Hematopoietic multipotent progenitor cell treated with erythropoietin and hydrocortisone succinate and interleukin-3 and kit ligand, for 15 days (in vitro differentiated cells): Measurements from ENCODE around the gene FTCD.
"Not testable (repeated sequence)": the region's sequence is repeated elsewhere in the genome, so short reads cannot be mapped to it uniquely, and the experiment has no call there.

Experiments used
- DNase-seq: peaks from one replicate; pipeline ENCODE4 v3.0.0-alpha.2; 2015; ENCODE audit warnings: low spot score

FTCD gene

DNA sequence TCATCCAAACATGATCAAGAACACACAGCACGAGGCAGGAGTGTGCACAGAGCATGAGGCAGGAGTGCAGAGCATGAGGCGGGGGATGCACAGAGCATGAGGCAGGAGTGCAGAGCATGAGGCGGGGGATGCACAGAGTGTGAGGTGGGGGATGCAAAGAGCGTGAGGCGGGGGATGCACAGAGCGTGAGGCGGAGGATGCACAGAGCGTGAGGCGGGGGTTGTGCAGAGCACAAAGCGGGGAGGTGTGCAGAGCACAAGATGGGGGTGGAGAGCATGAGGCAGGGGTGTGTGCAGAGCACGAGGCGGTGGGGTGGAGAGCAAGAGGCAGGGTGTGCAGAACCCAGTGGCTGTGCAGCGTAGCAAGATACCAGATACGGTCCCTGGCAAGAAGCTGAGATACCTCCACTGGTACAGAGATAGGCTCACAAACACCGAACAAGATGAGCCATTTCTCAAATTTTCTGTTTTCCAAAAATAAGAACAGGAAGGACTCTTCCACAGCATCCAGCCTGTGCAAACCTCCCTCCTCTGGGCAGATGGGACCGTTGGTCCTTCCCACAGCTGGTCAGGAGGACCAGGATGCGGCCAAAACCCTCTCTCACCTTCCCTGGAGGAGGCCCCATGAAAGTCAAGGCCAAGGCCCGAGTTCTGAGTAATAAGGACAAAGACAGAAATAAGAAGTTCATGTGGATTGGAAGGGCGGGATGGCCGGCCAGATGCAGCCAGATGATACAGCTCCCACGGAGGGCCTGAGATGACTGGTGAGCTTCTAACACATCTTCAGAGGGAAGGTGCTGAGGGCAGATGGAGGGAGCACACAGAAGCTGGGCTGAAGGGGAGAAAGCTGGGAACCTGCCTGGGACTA lies 16.9 kb upstream of the FTCD start:
- no peak for DNase-seq

DNA sequence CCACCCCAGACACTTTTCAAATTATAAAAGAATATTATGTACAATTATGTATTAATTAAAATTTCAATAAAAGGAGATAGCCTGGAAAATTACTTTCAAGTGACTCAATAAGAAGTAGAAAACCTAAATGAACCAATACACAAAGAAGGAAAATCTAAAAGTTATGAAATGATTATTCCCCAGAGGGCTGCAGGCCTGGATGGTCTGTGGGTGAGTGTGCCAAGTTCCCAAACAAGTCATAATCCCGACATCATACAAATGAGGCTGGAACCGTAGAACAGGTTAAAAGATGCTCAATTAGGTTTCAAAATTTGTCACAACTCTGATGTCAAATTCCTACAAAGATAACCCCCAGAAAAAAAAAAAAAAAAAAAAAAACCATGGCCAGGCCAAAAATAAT lies 16.2 kb upstream of the FTCD start:
- no peak for DNase-seq

GRCh38 chr21:46170436-46171193 lies 15.2 kb upstream of the FTCD start:
- not testable (repeated sequence) for DNase-seq

GRCh38 chr21:46168659-46169386 lies 13.4 kb upstream of the FTCD start:
- no peak for DNase-seq

- no peak for DNase-seq
Observed at GRCh38 chr21:46168238-46168637, 12.9 kb upstream of the FTCD start.

- DNase-seq, result no peak
Observed at GRCh38 chr21:46165098-46165497, 9.7 kb upstream of the FTCD start.

DNA sequence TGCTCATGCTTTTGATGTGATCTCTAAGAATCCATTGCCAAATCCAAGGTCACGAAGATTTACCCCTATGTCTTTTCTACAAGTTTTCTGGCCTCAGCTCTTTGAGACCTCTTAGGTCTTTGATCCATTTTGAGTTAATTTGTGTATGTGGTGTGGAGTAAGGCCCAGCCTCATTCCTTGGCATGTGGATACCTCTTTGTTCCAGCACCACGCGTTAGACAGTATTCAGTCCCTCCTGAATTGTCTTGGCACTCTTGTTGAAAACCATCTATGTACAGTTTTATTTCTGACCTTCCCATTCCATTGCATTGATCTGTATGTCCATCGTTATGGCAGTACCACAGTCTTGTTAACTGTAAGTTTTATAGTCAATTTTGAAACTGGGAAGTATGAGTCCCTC lies 8.0 kb upstream of the FTCD start:
- no peak for DNase-seq

DNA sequence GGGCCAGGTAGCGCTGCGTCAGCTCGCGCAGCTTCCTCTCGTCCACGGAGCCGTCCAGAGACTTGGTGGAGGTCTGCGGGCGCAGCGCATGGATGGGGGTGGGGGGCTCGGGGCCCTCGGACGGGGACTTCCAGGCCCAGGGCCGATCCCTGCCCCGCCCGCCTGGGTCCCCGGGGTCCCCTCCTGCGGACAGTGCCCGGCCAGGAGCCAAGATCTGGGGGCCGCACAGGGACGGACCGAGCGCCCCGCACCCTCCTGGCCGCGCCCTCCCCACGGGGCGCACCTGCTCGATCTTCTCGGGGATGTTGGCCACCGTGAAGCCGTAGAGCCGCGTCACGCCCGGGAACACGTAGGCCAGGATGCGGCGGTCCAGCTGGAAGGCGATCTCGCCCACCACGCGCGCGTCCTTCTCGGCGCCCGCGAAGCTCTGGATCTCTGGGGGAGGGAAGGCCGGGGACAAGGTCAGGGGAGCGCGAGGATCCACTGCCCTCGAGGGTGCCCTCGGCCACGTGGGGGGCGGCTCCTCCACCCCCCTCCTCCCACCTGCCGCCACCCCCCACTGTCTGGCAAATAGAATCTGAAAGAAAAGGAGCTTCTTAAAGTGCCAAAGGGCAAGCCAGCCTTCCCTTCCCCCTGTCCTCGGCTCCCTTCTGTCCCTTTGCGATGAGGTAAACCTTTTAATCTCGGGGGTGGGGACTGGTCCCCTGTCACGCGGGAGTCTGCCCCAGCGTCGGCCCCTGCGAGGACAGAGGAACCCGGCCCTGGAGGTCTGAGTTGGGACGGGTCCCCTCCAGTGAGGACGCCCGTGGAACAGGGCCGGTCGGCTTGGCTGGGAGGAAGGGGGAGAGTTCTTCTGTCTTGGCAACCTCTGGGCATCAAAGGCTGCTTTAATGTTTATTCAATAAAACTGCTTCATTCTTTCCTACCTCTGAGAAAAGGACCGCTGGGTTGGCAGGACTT lies 6.5 kb upstream of the FTCD start:
- no peak for DNase-seq

DNA sequence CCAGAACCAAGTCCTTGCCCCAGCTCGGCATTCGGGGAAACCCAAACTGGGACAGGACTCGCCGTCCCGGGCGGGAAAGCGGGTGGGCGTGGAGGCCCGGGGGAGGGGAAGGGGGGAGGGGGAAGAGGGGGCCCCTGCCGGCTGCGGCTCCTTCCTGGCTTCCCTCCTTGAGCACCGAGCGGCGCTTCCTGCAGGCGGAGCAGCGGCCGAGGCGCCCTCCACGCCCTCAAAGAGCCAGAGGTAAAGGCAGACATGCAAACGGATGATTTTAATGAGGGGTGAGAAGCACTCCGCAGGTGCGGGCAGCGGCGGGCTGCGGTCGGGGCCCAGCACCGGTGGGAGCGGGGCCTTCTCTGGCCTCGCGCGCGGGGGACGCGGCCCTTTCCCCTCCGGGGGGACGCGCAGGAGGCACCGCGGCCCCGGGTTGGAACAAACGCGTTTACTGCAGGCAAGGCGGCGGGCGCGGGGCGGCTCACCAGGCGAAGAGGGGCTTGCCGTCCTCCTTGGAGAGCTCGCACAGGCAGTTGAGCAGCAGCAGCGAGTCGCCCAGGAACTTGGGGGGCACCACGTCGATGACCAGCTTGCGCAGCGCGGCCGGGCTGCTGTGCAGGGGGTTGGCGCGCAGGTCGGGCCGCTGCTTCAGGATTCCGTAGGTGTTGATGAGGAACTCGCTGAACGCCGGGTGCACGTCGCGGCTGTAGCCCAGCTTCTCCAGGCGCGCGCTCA lies 5.7 kb upstream of the FTCD start:
- DNase-seq, result no peak

- no peak for DNase-seq
Observed at GRCh38 chr21:46160657-46160906, 5.2 kb upstream of the FTCD start.

DNA sequence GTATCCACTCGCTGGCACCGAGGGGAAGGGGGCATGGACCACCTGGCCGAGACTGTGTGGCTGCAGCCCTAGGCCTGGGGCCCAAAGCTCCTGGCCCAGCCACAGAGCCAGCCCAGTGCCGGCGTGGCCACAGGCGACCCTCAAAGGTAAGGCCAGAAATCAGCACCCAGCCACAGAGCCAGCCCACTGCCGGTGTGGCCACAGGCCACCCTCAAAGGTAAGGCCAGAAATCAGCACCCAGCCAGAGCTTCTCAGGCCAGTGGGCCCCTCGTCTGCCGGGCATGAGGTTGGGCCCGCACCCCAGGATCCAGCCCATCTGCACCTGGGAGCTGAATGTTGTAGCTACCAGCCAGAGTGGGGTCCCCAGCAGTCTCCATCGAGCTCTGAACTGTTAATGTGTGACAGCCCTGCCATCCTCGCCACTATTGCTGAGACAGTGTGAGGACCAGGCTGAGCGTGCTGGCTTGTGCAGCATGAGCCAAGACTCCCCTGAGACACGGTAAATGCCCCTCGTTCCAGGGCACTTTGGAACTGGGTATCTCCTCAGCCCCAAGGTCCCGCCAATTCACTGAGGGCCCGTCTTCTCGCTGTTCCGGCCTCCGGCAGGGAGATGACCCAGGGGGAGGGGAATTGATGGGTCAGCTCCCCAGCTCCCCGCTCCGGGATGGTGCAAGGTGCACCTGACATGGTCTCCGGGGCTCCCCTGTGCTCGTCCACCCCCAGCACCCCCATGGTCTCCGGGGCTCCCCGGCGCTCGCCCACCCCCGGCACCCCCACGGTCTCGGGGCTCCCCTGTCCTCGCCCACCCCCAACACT lies 4.7 kb upstream of the FTCD start:
- no peak for DNase-seq

- DNase-seq, result no peak
Observed at GRCh38 chr21:46159390-46159789, 4.0 kb upstream of the FTCD start.

- DNase-seq, result no peak
Observed at GRCh38 chr21:46158666-46159300, 3.4 kb upstream of the FTCD start.

DNA sequence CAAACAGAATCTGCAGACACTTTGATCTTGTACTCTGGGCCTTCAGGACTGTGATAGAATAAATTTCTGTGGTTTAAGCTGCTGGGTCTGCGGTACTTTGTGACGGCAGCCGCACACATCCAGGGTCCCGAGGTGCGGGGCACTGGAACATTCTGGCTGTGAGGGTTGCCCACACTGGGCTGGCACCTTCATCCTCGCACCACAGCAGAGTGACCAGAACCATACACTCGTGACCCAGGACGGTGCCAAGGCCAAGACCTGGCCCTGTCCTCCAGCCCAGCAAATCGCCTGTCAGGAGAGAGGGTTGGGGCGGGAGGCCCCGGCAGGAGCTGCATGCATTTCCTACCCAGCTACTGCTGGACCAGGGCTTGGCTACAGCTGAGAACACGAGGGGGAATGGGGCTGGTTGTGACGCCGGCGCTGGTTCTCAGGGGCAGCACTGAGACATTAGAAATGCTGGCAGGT lies 2.6 kb upstream of the FTCD start:
- DNase-seq, result no peak

DNA sequence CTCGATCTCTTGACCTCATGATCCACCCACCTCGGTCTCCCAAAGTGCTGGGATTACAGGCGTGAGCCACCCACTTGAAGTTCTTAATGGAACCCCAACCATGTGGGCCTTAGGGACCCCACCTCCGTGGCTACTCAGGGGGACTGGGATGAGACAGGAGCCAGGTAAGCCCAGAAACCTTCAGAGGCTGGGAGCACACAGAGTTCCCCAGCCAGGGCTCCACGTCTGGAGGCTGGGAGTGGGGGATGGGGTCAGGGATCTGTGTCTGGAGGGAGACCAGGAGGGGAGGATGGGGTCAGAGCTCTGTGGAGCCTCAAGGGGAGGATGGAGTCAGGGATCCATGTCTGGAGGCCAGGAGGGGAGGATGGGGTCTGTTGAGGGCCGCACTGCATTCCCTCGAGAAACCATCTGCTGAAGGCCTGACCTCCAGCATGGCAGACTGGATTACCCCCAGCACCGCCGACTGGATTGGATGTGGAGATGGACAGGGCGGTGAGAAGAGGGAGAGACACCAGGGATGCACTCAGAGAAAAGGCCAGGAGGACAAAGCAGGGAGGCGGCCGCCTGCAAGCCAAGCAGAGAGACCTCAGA lies 2.1 kb upstream of the FTCD start:
- DNase-seq, result no peak

GRCh38 chr21:46156678-46157077 lies 1.3 kb upstream of the FTCD start:
- no peak for DNase-seq

DNA sequence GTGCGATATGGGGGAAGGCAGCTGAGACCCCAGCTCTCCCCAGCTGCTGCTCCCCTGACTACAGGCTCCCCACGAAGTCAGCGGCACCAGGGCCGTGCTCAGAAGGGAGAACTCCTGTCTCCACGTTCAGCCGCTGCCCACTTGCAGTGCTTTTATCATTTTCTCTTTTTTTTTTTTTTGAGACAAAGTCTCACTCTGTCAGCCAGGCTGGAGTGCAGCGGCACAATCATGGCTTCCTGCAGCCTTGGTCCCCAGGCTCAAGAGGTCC lies 933 bp upstream of the FTCD start:
- no peak for DNase-seq

DNA sequence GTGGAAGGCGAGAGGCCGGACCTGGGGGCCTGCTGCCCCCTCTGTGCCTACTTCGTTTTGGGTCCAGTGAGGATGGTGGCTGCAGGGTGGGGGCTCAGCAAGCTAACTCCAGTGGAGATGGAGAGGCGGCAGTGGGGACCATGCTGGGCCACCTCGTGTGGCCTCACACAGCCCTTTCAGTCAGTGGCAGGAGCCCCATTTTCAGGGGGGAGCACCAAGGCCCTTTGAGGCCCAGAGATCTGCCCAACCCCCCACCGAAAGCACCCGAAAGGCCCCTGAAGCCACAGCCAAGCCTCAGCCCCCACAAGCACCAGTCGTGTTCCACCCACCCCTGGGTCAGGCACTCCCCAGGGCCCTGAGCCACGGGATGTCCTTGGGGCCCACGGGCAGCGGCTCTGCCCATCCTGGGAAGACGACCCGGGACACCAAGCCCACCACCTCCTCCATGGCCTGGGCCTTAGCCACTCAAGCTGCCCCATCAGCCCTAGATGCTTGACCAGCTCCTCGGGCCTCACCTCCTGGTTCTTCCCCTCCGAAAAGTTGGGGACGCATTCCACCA lies 345 bp downstream of the FTCD start:
- no peak for DNase-seq
